Hematopoietic multipotent progenitor cell (in vitro differentiated cells): ENCODE measurements around the gene IL1R1. TPM values are rescaled to one million over a fixed set of nuclear protein-coding genes. Genes with fewer than 3 reads are reported as not detected.
A peak's percentile ranks its signal among the peaks of the same experiment; 100 is the strongest.

Experiments used
- DNase-seq, 3 donors: peaks; one replicate each; pipeline ENCODE4 v3.0.0-alpha.2; 2011 to 2015; ENCODE audit warnings: low read depth in 2 of 3, low spot score in 2 of 3
- total RNA-seq: library from RNA; depleted of rRNA; stranded (reverse); fragments of >200 nt; gene quantifications from one replicate; pipeline ENCODE4 v1.2.3, GENCODE V29; 2012

Gene IL1R1
- total RNA-seq, 1 donor: 0.27 TPM

GRCh38 chr2:102166189-102166845 lies 23.8 kb downstream of the IL1R1 start:
- DNase-seq: peak in 1 of 3 donors; percentile 55

GRCh38 chr2:102168026-102168771 lies 25.7 kb downstream of the IL1R1 start:
- DNase-seq: no peak

- DNase-seq: no peak
These were observed 29.4 kb downstream of the IL1R1 start for GRCh38 chr2:102171946-102172345.

GRCh38 chr2:102172745-102173144 lies 30.2 kb downstream of the IL1R1 start:
- no peak for DNase-seq

- no peak for DNase-seq
These were observed 33.6 kb downstream of the IL1R1 start for GRCh38 chr2:102176172-102176571.

- no peak for DNase-seq
These were observed 35.4 kb downstream of the IL1R1 start for GRCh38 chr2:102177814-102178478.

- DNase-seq: no peak
These were observed 36.5 kb downstream of the IL1R1 start for GRCh38 chr2:102179061-102179460.

- no peak for DNase-seq
These were observed 37.5 kb downstream of the IL1R1 start for GRCh38 chr2:102179788-102180686.

- DNase-seq: no peak
These were observed 38.1 kb downstream of the IL1R1 start for GRCh38 chr2:102180687-102180999.

GRCh38 chr2:102181376-102181775 lies 38.8 kb downstream of the IL1R1 start:
- DNase-seq: no peak

- no peak for DNase-seq
These were observed 39.5 kb downstream of the IL1R1 start for GRCh38 chr2:102181919-102182635.

GRCh38 chr2:102184018-102184417 lies 41.5 kb downstream of the IL1R1 start:
- no peak for DNase-seq

- no peak for DNase-seq
These were observed 42.0 kb downstream of the IL1R1 start for GRCh38 chr2:102184568-102184967.

- DNase-seq: peak in 1 of 3 donors; percentile 22
These were observed 42.8 kb downstream of the IL1R1 start for GRCh38 chr2:102185347-102185746.

GRCh38 chr2:102186791-102187495 lies 44.4 kb downstream of the IL1R1 start, which contains the start of gene IL1RL2:
TSS of gene IL1RL2 (plus strand) at chr2:102187023. CDS start at chr2:102187868, 845 bp downstream.
- DNase-seq: no peak

- DNase-seq: peak in 2 of 3 donors; percentile 42 to 60
These were observed 45.1 kb downstream of the IL1R1 start for GRCh38 chr2:102187496-102188150.

GRCh38 chr2:102190430-102191107 lies 48.0 kb downstream of the IL1R1 start:
- no peak for DNase-seq

GRCh38 chr2:102191501-102191900 lies 49.0 kb downstream of the IL1R1 start:
- no peak for DNase-seq
